ENCODE results near the gene ACER1.

ACER1 gene

GRCh38 chr19:6272411-6272791 is 61.0 kb downstream of the ACER1 start:
- ChIA-PET CTCF (interaction anchor here (0.6 to 3.3 kb wide), 6 partner anchors 8 to 127 kb away, joined by 3 to 24 read pairs (median 3); no protein-coding TSS in a partner anchor), POLR2A (no interaction called here)
- DNase-seq (ENCODE audit: low read depth, low spot score) = no peak
- H3K4me3 ChIP-seq (ENCODE audit: low read depth, low read length) = peak overlapping the region; percentile 23
- TF ChIP-seq, protein P1, sequence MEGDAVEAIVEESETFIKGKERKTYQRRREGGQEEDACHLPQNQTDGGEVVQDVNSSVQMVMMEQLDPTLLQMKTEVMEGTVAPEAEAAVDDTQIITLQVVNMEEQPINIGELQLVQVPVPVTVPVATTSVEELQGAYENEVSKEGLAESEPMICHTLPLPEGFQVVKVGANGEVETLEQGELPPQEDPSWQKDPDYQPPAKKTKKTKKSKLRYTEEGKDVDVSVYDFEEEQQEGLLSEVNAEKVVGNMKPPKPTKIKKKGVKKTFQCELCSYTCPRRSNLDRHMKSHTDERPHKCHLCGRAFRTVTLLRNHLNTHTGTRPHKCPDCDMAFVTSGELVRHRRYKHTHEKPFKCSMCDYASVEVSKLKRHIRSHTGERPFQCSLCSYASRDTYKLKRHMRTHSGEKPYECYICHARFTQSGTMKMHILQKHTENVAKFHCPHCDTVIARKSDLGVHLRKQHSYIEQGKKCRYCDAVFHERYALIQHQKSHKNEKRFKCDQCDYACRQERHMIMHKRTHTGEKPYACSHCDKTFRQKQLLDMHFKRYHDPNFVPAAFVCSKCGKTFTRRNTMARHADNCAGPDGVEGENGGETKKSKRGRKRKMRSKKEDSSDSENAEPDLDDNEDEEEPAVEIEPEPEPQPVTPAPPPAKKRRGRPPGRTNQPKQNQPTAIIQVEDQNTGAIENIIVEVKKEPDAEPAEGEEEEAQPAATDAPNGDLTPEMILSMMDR (IDR thresholded peaks at IDR 0.05; ENCODE audit: insufficient read depth, low read length, missing control alignments) = no peak

- TF ChIP-seq, protein P1 (IDR thresholded peaks at IDR 0.05; ENCODE audit: insufficient read depth, low read length, missing control alignments) = peak; percentile 24
- ChIA-PET POLR2A (no interaction called here), CTCF (interaction anchor here (0.6 to 3.3 kb wide), 9 partner anchors 9 to 127 kb away, joined by 3 to 24 read pairs (median 3); no protein-coding TSS in a partner anchor)
- peak overlapping the region; percentile 23 for H3K4me3 ChIP-seq (ENCODE audit: low read depth, low read length)
- no peak for DNase-seq (ENCODE audit: low read depth, low spot score)
Observed at GRCh38 chr19:6271721-6272410, 61.5 kb downstream of the ACER1 start.

DNA sequence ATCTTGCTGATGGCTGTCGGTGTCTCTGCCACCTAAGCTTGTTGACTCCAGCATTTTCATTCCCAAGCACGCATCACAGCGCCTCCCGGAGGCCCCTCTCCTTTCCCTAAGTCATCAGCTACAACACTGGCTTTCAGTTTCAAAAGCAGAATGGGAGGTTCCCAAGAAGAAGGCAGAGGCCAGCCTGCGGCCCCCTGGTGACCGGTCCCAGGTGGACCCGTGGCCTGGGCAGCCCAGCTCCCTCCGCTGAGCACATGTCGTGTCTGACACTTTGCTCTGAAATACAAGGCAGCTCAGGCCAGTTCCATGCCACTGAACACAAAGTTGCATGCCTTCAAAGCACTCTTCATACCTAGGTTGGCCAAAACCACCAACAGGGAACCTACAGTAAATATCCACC is 62.2 kb downstream of the ACER1 start:
- POLR2A ChIA-PET = no interaction called here
- CTCF ChIA-PET = interaction anchor here (0.8 to 3.3 kb wide), 6 partner anchors 9 to 53 kb away, joined by 3 to 24 read pairs (median 4); no protein-coding TSS in a partner anchor
- H3K4me3 ChIP-seq (ENCODE audit: low read depth, low read length) = no peak overlapping the region
- DNase-seq (ENCODE audit: low read depth, low spot score) = no peak
- TF ChIP-seq, protein P1 (IDR thresholded peaks at IDR 0.05; ENCODE audit: insufficient read depth, low read length, missing control alignments) = peak; percentile 1

DNA sequence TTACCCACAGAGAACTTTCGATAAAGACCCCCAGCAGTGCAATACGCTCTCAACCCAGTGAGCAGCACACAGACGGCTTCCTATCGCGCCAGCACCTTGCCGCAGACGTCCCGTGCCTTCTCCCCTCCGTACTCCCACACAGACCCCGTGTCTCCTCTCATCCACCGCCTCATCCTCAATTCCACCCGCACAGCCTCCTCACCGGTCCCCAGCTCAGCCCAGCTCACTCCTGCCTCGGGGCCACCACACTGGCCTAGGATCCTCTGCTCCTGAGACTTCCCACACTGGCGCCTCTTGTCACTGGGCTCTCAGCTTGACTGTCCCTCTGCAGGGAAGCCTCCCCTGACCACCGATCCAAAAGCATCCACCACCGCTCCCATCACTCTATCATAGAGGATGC is 62.6 kb downstream of the ACER1 start:
- no peak overlapping the region for H3K4me3 ChIP-seq (ENCODE audit: low read depth, low read length)
- CTCF ChIA-PET = interaction anchor here (0.8 to 3.3 kb wide), 4 partner anchors 10 to 52 kb away, joined by 3 to 24 read pairs (median 13); no protein-coding TSS in a partner anchor
- TF ChIP-seq, protein P1 (IDR thresholded peaks at IDR 0.05; ENCODE audit: insufficient read depth, low read length, missing control alignments) = no peak
- DNase-seq (ENCODE audit: low read depth, low spot score) = no peak
- POLR2A ChIA-PET = no interaction called here

GRCh38 chr19:6270076-6270745 is 63.2 kb downstream of the ACER1 start:
- TF ChIP-seq, protein P1 (IDR thresholded peaks at IDR 0.05; ENCODE audit: insufficient read depth, low read length, missing control alignments) = no peak
- DNase-seq (ENCODE audit: low read depth, low spot score) = no peak
- ChIA-PET CTCF (interaction anchor here (0.7 to 3.3 kb wide), 3 partner anchors 9 to 52 kb away, joined by 3 to 24 read pairs (median 22); no protein-coding TSS in a partner anchor), POLR2A (no interaction called here)
- H3K4me3 ChIP-seq (ENCODE audit: low read depth, low read length) = no peak overlapping the region

All from AG04449 (cell line).